ENCODE data around the gene BAD.
A peak's percentile ranks its signal among the peaks of the same experiment; 100 is the strongest.

BAD gene

DNA sequence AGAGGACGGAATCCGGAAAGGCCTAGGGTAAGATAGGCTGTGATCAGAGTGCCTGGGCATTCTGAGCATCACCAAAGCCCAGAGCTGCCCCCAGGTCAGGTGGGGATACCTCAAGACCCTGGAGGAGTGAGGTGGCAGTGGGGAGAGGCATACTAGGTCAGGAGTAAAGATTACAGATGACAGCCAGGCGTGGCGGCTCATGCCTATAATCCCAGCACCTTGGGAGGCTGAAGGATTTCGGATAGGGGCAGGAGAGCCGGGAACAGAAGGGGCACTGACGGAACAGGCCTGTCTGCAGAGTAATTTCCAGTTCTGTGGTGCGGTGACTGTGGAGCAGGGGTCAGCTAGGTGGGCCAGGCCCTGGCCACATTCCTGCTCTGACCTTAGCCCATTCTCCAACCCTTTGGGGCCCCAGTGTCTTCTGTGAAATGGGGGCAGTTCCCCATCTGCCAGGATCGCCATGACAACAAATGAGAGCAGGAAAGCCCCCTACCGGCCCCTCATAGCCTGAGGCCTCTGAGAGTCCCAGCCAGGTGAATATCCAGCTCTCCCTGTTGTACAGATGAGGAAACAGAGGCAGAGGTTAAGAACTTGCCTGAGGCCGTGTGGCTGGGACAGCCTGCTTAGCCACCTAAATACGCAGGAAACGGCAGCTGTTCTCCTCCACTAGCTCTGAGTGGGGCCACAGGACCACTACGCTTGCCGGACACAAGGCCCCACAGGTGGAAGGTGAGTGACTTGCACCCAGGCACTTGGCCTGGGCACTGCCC, 9.2 kb downstream of the BAD start:
- DNase-seq, result no peak

GRCh38 chr11:64269540-64270220, 14.8 kb downstream of the BAD start:
- peak; percentile 100 for DNase-seq

GRCh38 chr11:64268893-64269539, 15.4 kb downstream of the BAD start:
- DNase-seq, result peak; percentile 84

GRCh38 chr11:64268025-64268892, 16.2 kb downstream of the BAD start:
- DNase-seq, result no peak

DNA sequence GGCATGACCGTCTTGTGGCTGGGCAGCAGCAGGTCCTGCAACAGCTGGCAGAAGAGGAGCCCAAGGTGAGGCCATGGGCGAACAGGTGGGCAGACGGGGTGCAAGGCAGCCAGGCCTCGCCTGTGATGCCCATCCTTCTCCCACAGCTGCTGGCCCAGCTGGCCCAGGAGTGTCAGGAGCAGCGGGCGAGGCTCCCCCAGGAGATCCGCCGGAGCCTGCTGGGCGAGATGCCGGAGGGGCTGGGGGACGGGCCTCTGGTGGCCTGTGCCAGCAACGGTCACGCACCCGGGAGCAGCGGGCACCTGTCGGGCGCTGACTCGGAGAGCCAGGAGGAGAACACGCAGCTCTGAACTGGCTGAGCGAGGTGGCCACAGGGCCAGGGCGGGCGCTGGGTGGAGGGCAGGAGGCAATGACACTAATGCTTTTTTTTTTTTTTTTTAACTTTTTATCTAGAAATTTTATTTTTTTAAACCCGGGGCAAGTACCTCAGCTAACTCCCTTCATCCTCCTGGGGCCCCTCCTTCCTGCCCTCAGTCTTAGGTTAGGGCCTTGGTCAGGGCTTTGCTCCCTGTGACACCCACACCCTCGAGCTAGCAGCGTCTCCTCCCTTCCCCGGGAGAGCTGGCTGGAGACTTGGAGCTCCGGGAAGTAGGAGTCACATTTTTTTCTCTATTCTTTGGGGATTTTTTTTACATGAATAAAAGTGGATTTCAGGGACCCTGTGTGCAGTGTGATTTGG, 17.1 kb downstream of the BAD start:
- no peak for DNase-seq

DNA sequence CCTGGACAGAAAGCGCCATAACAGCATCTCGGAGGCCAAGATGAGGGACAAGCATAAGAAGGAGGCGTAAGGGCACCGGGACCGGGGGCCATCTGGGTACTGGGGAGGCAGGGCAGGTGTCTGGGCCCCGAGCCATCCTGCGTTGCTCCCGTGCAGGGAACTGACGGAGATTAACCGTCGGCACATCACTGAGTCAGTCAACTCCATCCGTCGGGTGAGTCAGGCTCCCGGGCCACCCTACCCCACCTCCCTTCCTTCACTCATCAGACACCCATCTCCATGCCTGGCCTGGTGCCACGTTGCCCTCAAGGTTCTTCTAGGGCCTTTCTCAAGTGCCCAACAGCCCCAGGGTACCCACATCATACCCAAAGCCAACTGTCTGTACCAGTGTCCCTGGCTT, 18.1 kb downstream of the BAD start:
- no peak for DNase-seq

DNA sequence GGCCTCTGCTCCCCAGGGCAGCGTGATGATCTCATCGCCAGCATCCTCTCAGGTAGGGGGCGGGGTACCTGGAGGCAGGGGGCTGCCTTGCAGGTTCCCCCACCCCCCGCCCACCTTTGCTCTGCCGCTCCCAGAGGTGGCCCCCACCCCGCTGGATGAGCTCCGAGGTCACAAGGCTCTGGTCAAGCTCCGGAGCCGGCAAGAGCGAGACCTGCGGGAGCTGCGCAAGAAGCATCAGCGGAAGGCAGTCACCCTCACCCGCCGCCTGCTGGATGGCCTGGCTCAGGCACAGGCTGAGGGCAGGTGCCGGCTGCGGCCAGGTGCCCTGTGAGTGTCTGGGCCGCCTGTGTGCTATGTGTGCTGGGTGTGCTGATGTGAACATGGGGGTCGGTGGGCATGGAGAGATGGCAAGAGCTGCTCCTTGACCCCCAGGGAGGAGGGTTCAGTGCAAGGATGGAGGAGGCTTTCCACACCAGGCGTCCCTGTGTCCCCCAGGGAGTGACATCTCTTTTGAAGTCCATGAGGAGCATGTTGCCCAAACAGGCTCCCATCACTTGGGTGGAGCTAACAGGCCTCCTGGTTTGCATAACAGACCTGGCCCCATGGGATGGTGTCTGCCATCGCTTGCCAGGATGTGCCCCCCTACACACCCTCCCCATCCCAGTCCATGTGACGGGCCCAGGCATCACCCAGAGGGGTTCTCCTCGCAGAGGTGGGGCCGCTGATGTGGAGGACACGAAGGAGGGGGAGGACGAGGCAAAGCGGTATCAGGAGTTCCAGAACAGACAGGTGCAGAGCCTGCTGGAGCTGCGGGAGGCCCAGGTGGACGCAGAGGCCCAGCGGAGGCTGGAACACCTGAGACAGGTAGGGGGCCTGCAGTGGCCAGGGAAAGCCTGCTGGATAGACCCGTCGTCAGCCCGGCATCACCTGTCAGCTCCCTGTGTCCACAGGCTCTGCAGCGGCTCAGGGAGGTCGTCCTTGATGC, 19.0 kb downstream of the BAD start:
- DNase-seq, result no peak

GRCh38 chr11:64264371-64264852, 20.1 kb downstream of the BAD start:
- no peak for DNase-seq

- no peak for DNase-seq
Observed at GRCh38 chr11:64263947-64264317, 20.5 kb downstream of the BAD start.

- no peak for DNase-seq
Observed at GRCh38 chr11:64263021-64263946, 21.2 kb downstream of the BAD start.

GRCh38 chr11:64262271-64263002, 22.0 kb downstream of the BAD start:
- DNase-seq, result no peak

DNA sequence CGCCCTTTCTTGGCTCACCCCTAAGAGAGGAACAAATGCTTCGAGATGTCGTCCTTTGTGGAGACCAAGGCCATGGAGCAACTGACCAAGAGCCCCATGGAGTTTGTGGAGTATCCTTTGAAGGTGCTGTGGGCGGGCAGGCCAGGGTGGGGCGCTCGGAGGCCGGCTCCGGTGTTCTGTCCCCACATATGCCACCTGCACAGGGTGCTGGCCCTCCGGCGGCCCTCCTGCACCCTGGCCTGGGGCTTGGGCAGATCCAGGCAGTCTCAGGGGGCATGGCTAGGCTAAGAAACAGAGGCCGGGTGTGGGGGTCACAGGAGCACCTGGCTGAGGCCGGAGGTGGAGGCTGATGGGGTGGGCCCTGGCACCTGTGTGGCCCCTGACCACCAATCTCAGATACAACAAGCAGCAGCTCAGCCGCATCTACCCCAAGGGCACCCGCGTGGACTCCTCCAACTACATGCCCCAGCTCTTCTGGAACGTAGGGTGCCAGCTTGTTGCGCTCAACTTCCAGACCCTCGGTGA, 22.8 kb downstream of the BAD start:
- DNase-seq, result no peak

DNA sequence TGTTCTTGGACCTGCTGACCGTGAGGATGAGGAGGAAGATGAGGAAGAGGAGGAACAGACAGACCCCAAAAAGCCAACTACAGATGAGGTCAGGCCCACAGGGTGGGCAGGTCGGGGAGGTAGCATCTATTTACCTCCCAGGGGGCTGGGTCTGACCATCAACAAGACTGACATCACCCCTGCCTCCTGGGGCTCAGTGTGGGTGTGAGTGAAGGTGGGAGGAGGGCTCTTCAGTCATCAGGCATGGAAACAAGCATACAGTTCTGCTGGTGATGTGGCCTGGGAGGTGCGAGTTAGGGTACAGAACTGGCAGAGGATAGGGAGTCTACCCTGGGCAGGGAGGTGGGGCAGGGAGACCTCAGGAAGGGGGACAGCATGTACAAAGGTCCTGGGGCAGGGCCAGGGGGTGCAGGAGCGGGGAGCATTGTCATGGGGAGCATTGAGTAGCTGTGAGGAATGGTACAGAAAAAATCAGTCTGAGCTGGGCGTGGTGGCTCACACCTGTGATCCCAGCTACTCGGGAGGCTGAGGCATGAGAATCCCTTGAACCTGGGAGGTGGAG, 24.2 kb downstream of the BAD start:
- DNase-seq, result no peak

DNA sequence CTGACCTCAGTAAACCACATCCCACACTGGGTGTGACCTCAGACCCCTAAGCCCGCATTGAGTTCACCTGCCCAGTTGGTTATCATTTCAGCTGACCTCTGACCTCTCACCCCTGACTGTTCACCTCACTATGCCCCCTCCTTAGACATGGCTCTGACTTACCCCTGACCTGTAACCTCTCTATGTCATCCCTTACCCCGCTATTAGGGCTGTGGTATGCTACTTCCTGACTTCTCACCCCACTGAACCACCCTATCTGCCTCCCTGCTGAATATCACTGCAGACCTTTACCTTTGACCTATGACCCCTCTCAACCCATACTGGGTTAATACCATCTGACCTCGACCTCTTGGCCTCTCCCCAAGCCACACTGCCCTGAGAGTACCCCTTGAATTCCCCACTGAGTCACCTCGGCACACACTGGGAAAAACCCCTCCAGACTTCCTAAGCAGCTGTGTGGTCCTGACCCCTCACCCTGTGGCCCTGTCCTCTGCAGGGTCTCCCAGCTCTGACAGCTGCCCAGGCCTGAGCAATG, 24.9 kb downstream of the BAD start:
- DNase-seq, result no peak

- DNase-seq, result no peak
Observed at GRCh38 chr11:64258946-64259532, 25.4 kb downstream of the BAD start.

DNA sequence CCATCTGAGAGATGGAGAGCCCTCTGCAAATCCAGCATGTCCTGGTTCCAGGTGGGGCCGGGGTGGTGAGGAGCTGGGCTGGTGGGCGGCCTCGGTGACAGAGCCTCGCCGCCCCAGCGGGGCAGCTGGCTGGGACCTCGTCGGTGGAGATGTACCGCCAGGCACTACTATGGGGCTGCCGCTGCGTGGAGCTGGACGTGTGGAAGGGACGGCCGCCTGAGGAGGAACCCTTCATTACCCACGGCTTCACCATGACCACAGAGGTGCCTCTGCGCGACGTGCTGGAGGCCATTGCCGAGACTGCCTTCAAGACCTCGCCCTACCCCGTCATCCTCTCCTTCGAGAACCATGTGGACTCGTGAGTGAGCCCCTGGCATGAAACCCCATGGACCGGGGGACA, 26.1 kb downstream of the BAD start:
- DNase-seq, result no peak

GRCh38 chr11:64256300-64256699, 28.2 kb downstream of the BAD start:
- no peak for DNase-seq
